Stimulated activated CD8-positive, alpha-beta memory T cell treated with anti-CD3 and anti-CD28 coated beads, Interleukin-7, amount 100 ng/mL, for 48 hours (primary cell): ENCODE data around the gene CCDC63.

ENCODE experiments used
- DNase-seq, 2 donors: peaks; one replicate each; pipeline ENCODE4 v3.0.0-alpha.2; 2020; ENCODE audit warnings: low read depth in 1 of 2; ENCODE audit errors: extremely low read depth in 1 of 2

CCDC63 gene

DNA sequence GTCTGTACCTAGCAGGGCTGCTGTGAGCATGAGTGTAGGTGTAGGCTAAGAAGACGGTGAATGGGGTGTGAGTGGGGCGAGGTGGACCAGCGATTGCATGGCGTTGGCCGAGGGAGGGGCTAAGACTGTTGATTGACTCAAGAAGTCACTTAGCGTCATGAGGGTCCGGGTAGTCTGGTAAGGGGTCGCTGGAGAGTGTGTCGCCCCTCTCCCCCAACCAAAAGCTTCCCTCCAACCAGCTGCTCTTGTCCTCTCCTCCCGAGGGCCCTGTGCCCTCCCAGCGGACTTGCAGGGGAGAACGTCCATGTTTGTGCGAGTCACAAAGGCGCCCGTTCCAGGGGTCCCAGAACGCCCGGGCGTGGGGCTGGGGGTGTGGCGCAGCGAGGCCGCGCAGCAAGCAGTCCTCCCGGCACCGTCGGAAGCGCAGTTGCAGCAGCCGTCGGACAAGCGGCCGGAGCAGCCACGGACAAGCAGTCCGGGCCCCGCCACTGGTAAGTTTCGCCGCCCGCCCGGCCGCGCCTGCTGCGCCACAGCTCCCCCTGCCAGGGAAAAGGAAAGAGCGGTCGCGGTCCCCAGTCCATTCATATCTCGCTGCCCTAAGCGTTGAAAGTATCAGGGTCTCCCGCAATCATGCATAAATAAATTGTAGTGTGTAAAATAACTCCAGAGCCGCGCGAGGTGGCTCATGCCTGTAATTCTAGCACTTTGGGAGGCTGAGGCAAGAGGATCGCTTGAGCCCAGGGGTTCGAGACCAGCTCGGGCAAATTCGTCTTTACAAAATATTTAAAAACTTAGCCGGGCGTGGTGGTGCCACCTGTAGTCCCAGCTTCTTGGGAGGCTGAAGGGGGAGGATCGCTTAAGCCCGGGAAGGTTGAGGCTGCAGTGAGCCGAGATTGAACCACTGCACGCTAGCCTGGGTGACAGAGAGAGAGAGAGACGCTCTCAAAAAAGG lies at the start of gene CCDC63:
TSS of gene CCDC63 (plus strand) at position 373 of the 952 bp plus-strand sequence. CDS start 5,968 bp downstream, outside the sequence.
- DNase-seq: peak in 1 of 2 donors; percentile 6

DNA sequence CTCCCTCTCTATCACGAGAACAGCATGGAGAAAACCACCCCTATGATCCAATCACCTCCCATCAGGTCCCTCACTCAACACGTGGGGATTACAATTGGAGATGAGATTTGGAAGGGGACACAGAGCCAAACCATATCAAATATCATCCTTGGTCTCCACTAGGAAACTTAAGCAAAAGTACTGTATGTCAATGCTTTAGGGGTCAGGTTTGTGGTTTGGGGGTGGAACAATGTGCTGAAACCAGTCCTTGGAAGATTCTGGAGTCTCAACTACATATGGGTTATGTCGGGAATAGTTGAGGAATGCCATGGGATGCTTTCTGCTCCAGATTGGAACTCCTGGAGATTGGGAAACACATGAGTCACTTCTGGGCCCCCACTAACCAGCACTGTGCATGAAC lies 48.3 kb upstream of the CCDC63 start:
- DNase-seq: no peak

GRCh38 chr12:110802489-110802888 lies 44.3 kb upstream of the CCDC63 start:
- DNase-seq: no peak

- no peak for DNase-seq
These were observed 42.4 kb upstream of the CCDC63 start for GRCh38 chr12:110804406-110804805.

DNA sequence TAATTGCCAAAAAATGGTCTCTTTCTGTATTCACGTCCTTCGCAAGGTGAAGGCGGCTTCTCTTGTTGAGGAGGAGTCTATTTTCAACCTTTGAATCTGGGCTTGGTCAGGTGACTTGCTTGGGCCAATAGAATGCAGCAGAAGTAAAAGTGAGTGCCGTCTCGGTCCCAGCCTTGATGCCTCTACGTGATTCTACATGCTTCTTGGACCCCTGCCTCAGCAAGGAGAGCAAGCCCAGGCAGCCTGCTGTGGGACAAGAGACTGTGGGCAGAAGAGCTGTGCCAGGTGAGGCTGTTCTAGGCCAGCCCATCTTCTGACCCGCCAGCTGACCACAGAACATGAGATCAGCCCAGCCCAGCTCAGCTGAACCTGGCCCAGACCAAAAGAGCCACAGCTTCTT lies 39.1 kb upstream of the CCDC63 start:
- DNase-seq: no peak

DNA sequence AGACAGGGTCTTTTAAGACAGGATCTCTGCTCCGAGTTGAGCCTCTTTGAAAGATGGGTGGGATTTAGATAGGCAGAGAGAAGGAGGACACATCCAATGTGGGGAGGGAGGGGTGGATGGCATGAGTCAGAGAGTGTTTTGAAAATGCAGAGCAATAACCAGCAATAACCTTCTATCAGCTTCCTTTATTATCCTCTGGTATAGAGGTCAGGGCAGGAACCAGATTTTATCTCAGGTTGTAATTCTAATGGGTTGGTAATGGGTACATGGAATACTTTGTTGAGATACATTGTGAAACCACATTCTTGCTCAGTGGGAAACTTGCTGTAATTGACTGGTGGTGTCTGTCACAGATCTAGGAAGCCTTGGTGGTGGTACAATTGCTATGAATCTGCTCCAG lies 37.6 kb upstream of the CCDC63 start:
- DNase-seq: no peak

GRCh38 chr12:110811972-110812371 lies 34.8 kb upstream of the CCDC63 start:
- DNase-seq: no peak

- no peak for DNase-seq
These were observed 33.5 kb upstream of the CCDC63 start for GRCh38 chr12:110813285-110813684.

- no peak for DNase-seq
These were observed 33.0 kb upstream of the CCDC63 start for GRCh38 chr12:110813756-110814155.

DNA sequence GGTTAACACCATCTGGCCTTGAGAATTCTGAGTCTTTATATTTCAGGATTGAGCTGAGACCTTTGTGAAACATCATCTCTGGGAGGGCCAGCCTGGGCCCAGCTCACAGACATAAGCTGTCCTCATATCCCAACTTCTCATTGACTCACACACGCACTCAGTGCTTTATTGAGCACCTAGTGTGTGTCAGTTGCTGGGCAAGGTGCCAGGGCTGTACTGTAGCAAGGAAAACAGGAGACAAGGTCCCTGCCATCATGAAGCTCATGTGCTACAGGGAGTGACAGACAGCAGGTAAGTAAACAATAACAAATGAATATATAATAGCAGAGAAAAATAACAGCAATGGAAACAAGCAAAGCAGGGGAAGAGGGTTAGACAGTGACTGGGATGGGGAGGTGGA lies 30.5 kb upstream of the CCDC63 start:
- no peak for DNase-seq

DNA sequence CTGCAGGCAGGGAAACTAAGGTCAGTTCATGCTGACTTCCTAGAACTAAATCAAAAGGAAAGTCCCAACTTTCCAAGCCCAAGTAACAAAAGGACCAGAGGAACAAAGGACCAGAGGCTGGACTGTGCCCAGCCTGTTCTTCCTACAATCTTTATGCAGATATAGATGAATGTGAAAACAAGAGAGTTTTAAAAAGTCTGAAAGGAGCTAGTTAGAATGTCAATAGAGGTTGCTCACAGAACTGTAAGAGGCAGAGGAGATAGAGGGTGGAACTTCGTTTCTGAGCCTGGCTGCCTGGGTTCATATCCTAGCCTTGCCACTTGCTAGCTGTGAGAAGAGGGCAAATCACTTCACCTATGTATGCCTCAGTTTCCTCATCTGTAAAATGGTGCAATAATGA lies 30.0 kb upstream of the CCDC63 start:
- DNase-seq: no peak

DNA sequence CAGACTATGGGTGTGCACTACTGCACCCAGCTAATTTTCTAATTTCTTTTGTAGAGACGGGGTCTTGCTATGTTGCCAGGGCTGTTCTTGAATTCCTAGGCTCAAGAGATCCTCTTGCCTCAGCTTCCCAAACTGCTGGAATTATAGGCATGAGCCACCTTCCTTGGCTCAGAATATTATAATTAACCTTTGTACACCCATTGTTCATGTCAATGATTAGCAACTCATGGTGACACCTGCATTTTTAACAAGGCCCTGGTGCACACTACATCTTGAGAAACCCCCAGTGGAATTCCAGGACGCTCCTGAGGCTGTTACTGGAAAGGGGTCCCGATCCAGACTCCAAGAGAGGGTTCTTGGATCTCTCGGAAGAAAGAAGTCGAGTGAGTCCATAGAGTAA lies 28.3 kb upstream of the CCDC63 start:
- DNase-seq: no peak

DNA sequence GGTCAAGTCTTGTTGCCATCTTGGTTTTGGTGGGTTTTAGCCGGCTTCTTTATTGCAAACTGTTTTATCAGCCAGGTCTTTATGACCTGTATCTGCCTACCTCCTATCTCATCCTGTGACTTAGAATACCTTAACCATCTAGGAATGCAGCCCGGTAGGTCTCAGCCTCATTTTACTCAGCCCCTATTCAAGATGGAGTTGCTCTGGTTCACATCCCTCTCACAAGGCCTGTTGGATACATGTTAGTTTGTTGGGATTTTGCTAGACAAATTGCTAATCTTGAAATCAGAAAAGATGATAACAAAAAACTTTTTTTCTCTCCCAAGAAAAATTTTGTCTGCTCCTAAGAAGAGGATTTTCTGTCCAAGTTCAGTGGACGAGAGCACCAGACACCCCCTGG lies 27.6 kb upstream of the CCDC63 start:
- no peak for DNase-seq

- no peak for DNase-seq
These were observed 27.1 kb upstream of the CCDC63 start for GRCh38 chr12:110819646-110820045.

GRCh38 chr12:110821917-110822316 lies 24.9 kb upstream of the CCDC63 start:
- DNase-seq: no peak

- no peak for DNase-seq
These were observed 23.9 kb upstream of the CCDC63 start for GRCh38 chr12:110822821-110823415.

DNA sequence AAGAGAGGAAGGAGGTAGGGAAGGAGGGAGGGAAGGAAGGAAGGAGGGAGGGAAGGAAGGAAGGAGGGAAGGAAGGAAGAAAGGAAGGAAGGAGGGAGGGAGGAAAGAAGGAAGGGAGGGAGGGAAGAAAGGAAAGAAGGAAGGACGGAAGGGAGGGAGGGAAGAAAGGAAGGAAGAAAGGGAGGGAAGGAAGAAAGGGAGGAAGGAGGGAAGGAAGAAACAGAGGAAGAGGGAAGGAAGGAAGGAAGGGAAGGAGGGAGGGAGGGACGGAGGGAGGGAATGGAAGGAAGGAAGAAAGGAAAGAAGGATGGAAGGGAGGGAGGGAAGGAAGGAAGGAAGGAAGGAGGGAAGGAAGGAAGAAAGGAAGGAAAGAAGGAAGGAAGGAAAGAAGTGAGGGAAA lies 22.4 kb upstream of the CCDC63 start:
- DNase-seq: no peak

GRCh38 chr12:110825530-110825929 lies 21.3 kb upstream of the CCDC63 start:
- no peak for DNase-seq

DNA sequence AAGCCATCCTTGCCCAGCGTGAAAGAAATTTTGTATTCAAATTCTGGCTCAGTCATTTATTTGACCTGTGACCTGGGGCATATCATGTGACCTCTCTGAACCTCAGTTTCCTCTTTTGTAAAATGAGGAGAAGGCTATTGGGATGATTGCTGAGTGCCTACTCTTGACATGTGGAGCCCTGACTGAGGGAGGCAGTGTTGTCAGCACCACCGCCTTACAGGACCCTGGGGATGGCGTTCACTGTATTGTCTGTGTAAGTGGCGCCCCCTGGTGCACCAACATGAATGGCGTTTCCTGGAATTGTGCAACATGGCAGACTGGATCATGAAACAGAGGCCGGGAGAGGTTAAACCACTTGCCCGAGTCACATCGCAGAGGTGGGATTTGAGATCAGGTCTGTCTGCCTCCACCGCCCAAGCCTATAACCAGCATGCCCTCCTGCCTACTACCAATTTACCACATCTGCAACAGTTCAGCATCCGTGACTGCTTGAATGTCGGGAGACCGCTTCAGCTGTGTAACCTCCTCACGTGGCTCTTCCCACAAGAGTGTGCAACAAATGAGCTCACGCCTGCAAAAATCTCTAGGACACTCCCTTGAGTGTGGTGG lies 20.1 kb upstream of the CCDC63 start:
- DNase-seq: peak; percentile 66 to 78

DNA sequence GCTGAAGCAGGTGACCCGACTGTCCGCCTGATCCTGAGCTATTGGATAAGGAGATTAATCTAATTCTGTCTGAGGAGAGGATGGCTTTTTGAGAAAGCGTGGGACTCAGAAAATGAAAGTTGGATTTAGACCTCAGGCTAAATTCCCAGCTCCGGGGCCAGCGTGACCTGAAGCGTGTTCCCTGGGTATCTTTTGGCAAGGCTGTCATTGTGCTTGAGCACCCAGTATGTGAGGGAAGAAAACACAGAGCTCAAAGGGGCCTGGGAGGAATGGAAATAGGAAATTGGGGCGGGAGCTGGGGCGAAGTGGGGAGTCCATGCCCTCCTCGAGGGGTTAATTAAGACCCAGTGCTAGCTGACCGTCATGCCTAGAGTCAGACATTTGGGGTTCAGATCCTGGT lies 17.5 kb upstream of the CCDC63 start:
- DNase-seq: no peak

DNA sequence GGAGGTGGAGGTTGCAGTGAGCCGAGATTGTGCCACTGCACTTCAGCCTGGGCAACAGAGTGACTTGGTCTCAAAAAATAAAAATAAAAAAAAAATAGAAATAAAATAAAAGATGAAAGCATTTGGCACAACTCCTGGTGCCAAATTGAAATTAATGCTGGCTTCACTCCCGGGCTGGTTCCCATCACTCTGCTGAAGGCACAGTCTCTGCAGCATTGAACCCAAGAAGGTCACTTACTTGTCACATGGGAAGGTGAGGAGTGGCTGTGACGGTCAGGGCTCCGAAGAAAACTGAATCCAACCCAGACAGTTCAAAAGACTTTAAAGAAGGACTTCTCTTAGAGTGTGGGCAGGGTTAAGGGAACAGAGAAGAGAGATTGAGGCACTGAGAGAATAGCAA lies 10.5 kb upstream of the CCDC63 start:
- DNase-seq: no peak

DNA sequence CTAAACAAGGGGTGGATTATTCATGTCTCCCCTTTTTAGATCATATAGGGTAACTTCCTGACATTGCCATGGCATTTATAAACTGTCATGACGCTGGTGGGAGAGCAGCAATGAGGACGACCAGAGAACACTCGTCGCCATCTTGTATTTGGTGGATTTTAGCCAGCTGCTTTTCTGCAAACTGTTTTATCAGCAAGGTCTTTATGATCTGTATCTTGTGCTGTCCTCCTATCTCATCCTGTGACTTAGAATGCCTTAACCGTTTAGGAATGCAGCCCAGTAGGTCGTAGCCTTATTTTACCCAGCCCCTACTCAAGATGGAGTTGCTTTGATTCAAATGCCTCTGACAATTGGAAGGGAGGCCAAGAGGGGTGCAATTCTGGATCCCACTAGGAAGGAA lies 5.8 kb upstream of the CCDC63 start:
- DNase-seq: no peak
